ENCODE data around the gene LZTR1. TPM values are rescaled to one million over a fixed set of nuclear protein-coding genes. Genes with fewer than 3 reads are reported as not detected.

LZTR1 gene
- total RNA-seq, 1 donor from 2014 or later, result 16.7 TPM

DNA sequence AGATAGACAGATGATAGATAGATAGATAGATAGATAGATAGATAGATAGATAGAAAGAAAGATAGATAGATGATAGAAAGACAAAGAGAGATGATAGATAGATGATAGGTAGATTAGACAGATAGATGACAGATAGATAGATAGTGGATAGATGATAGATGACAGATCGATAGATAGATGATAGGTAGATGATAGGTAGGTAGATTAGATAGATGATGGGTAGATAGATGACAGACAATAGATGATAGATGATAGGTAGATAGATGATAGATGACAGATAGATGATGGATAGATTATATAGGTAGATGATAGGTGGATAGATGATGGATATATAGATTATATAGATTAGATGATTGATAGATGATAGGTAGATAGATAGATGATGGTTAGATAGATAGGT is 4.3 kb downstream of the LZTR1 start:
- H3K4me3 ChIP-seq (ENCODE audit: low read depth, low read length), result no peak overlapping the region
- TF ChIP-seq CTCF (conservative IDR thresholded peaks at IDR 0.05; ENCODE audit: low read depth, low read length), result no peak
- no peak for DNase-seq (ENCODE audit: low read depth)

GRCh38 chr22:20987375-20987774 is 5.3 kb downstream of the LZTR1 start:
- DNase-seq (ENCODE audit: low read depth), result no peak
- no peak overlapping the region for H3K4me3 ChIP-seq (ENCODE audit: low read depth, low read length)
- TF ChIP-seq CTCF (conservative IDR thresholded peaks at IDR 0.05; ENCODE audit: low read depth, low read length), result no peak

DNA sequence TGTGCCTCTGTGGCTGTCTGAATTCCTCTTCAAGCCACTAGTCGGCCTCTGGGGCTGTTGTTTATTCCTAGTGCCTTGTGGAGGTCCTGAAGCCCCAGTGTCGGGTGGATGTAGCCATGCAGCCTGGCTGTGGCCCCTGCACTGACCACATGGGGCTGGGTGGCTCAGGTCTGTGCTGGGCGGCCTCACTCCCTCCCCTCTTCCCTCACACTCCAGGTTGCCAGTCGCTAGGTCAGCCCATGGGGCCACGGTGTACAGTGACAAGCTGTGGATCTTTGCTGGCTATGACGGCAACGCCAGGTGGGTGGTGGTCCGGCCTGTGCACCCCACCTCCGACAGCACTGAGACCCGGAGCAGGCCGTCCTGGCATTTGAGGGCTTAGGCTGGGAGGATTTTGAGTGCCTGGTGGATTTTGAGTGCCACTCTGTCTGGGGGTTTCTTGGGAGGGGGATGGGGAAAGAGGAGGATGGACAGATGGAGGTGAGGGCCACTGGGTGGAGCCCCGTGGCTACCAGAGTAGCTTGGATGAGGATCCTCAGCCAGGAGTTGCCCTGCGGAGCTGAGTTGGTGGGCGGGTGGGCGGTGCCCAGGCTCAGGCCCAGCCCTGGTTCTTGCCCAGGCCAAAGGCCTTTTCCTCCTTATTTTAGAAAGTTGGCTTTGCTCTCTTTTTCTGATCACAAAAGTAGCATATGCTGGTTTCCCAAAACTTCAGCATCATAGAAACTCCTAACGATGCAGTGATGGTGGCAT is 6.7 kb downstream of the LZTR1 start:
- no peak for TF ChIP-seq CTCF (conservative IDR thresholded peaks at IDR 0.05; ENCODE audit: low read depth, low read length)
- H3K4me3 ChIP-seq (ENCODE audit: low read depth, low read length), result no peak overlapping the region
- no peak for DNase-seq (ENCODE audit: low read depth)

- no peak for DNase-seq (ENCODE audit: low read depth)
- no peak for TF ChIP-seq CTCF (conservative IDR thresholded peaks at IDR 0.05; ENCODE audit: low read depth, low read length)
- H3K4me3 ChIP-seq (ENCODE audit: low read depth, low read length), result no peak overlapping the region
Measured at GRCh38 chr22:20989323-20990138, 7.4 kb downstream of the LZTR1 start.

DNA sequence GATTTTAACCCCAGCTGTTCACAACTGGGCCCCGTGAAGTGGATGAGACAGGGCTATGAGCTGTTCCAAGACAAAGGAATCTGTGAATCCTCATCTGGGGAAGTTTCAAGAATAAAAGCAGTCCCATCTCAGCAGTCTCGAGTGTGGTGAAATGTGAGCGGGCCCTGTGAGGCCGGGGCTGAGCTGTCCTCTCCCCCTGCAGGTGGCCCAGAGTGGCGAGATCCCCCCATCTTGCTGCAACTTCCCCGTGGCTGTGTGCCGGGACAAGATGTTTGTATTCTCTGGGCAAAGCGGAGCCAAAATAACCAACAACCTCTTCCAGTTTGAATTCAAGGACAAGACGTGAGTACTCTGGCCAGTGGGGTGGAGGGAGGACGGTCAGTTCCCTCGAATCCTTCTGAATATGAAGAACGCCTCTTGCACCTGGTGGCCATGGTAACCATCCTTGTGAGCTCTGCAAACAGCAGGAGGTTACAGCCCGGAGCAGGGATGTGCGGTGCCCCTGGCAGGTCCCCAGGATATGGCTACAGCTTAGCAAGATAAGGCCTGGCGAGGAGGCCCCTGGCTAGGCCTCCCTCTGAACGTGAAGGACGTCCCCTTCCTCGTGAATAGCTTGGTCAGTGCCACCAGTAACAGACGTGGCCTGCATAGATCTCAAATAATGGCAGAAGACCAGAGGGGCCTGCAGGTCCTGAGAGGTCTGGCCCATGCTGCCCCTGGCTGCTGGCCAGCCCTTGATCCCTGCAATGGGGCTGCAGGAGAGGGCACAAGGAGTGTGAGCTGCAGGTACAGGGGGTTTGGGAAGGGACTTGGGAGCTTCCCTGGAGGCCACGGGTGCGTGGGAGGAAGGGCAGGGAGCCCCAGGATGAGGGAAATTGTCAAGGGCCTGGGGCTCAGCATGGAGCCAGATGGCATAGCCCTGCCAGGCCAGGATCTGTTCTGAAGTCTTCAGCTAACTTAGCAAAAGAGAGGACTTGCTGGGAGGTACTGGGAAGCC is 8.4 kb downstream of the LZTR1 start:
- H3K4me3 ChIP-seq (ENCODE audit: low read depth, low read length), result no peak overlapping the region
- DNase-seq (ENCODE audit: low read depth), result no peak
- TF ChIP-seq CTCF (conservative IDR thresholded peaks at IDR 0.05; ENCODE audit: low read depth, low read length), result no peak

DNA sequence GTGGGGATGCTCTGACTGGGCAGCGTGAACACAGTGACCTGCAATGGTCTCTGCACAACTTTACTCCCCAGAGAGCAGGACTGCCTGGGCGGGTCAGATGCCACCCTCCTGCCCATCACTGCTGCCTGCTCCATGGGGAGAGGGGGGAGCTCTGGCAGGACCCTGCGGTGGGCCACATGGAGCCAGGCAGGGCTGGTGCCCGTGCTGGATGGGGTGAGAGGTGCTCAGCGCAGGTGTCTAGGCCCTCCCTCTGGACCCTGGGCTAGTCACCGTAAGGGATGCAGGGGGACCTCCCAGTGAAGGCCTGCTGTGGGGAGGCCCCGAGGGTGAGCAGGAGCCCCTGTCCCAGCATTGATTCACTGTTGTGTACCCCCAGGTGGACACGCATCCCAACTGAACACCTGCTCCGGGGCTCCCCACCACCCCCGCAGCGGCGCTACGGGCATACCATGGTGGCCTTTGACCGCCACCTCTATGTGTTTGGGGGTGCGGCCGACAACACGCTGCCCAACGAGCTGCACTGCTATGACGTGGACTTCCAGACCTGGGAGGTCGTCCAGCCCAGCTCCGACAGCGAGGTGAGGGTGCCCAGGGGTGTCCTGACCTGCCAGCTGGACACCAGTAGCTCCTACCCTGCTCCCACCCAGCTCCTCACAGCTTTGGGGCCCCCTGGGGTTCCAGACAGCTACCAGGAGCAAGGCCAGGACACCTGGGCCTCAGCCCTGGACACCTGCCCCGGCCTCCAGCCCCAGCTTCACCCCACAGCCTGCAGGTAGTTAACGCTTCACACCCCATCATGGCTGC is 9.4 kb downstream of the LZTR1 start:
- TF ChIP-seq CTCF (conservative IDR thresholded peaks at IDR 0.05; ENCODE audit: low read depth, low read length), result no peak
- no peak for DNase-seq (ENCODE audit: low read depth)
- H3K4me3 ChIP-seq (ENCODE audit: low read depth, low read length), result no peak overlapping the region

All from epithelial cell of proximal tubule (primary cell).